ENCODE measurements around the gene SRRM4.

GRCh38 chr12:119158402-119158801 is 177.1 kb downstream of the SRRM4 start:
- TF ChIP-seq CTCF (IDR thresholded peaks at IDR 0.05) (no peak), POLR2A (IDR thresholded peaks at IDR 0.05) (no peak), EP300 (IDR thresholded peaks at IDR 0.05) (no peak)
